Measurements from ENCODE around the gene WASF3.
"Not testable (repeated sequence)": the region's sequence is repeated elsewhere in the genome, so short reads cannot be mapped to it uniquely, and the experiment has no call there.

The WASF3 gene

GRCh38 chr13:26718872-26719271 is 161.4 kb downstream of the WASF3 start:
- DNase-seq (ENCODE audit: low spot score) = no peak

GRCh38 chr13:26719356-26719945 is 162.0 kb downstream of the WASF3 start:
- peak; percentile 12 for DNase-seq (ENCODE audit: low spot score)

GRCh38 chr13:26721251-26722121 is 164.0 kb downstream of the WASF3 start:
- no peak for DNase-seq (ENCODE audit: low spot score)

GRCh38 chr13:26722321-26722720 is 164.8 kb downstream of the WASF3 start:
- no peak for DNase-seq (ENCODE audit: low spot score)

- not testable (repeated sequence) for DNase-seq (ENCODE audit: low spot score)
These were observed 166.1 kb downstream of the WASF3 start for GRCh38 chr13:26723620-26724019.

GRCh38 chr13:26726684-26727083 is 169.2 kb downstream of the WASF3 start:
- no peak for DNase-seq (ENCODE audit: low spot score)

- no peak for DNase-seq (ENCODE audit: low spot score)
These were observed 169.6 kb downstream of the WASF3 start for GRCh38 chr13:26727122-26727521.

GRCh38 chr13:26727633-26728032 is 170.2 kb downstream of the WASF3 start:
- DNase-seq (ENCODE audit: low spot score) = no peak

GRCh38 chr13:26735677-26736076 is 178.2 kb downstream of the WASF3 start:
- no peak for DNase-seq (ENCODE audit: low spot score)

Measured in AG08395 (cell line).